ENCODE data around the gene SEMA3F.

SEMA3F gene

GRCh38 chr3:50235716-50236483 is 80.8 kb downstream of the SEMA3F start, which contains the start of gene GNAI2:
Gene GNAI2 (plus strand): TSS chr3:50236204. CDS start chr3:50236336, 132 bp downstream.
- DNase-seq (ENCODE audit: low read depth), result peak; percentile 98

- DNase-seq (ENCODE audit: low read depth), result no peak
Measured at GRCh38 chr3:50236484-50237132, 81.5 kb downstream of the SEMA3F start.

DNA sequence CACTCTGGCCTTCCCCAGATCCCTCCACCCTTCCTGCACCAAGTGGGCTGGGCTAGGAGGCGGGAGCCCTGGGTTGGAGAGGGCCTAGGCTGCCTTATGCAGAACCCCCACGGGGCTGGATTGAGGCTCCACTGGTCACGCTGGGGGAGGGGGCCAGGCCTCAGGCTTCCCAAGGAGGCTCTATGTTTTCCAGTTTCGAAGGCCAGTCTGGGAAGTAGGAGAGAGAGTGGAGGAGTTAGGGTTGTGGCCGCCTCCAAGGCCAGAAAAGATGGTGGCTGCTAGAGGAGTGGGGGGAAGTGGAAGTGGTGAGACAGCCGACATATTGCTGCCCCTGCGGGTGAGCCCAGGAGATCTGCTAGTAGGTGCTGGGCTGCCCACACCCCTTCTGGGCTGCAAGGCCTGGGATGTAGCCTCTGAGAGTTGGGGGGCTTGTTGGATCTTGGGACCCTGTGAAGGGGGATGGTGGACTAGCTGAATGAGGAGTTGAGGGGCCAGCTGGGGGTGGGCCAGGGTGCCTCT is 82.1 kb downstream of the SEMA3F start:
- no peak for DNase-seq (ENCODE audit: low read depth)

DNA sequence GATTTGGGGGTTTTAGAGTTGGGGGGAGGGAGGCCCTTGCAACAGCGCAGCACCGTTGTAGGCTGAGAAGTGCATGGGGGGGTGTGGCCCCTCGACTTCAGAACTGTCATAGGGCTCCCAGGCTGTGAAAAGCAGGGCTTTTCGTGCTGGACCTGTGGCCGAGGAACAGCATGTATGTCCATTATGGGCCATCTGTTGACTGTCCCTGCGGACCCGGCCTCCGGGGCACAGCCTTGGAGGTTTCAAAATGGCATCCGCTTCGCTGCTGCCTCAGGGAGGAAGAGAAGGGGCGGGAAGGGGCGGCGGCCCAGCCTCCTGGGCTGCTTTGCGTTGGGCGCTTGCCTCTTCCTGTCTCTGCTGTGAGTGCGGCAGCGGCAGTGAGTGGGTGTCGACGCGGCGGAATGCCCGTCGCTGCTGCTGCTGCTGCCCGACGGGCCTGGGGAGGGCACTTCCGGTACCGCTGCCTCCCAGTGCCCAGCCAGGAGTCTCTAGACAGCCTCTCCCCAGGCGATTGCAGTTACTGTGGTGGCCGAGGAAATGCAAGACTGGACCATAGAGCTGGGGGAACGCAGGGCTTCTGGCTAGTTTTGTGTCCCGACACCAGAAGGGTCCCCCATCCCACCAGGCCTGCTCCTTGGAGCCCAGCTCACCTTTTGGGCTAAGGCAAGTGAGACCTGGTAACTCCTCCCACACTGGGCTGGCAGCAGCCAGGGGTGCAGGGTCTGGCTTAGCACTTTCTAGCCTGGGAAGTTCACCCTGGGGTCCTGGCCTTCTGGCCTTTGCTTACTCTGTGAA is 82.8 kb downstream of the SEMA3F start:
- DNase-seq (ENCODE audit: low read depth), result peak; percentile 80

GRCh38 chr3:50238549-50239026 is 83.5 kb downstream of the SEMA3F start:
- DNase-seq (ENCODE audit: low read depth), result no peak

Data from T follicular helper cell (primary cell).